ENCODE results near the gene ZNF41. TPM values are rescaled to one million over a fixed set of nuclear protein-coding genes. Genes with fewer than 3 reads are reported as not detected.

ZNF41 gene
- total RNA-seq, 2 experiments from 2014 or later: 8.4 to 10.7 TPM

DNA sequence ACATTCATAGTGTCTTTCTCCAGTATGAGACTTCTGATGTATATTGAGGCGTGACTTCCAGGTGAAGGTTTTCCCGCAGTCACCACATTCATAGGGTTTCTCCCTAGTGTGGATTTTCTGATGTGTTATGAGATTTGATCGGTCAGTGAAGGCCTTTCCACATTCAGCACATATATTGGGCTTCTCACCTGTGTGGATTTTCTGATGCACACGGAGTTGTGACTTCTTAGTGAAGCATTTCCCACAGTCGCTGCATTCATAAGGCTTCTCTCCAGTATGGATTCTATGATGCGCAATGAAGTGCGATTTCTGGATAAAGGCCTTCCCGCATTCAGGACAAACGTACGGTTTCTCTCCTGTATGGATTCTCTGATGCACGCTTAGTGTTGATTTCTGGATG, 35.4 kb downstream of the ZNF41 start:
- H3K9me2 ChIP-seq (ENCODE audit: insufficient read depth, low read length): no peaks in the 10 kb centered on the region
- ChIA-PET POLR2A (no interaction called here), CTCF (ENCODE audit: unreplicated experiment) (no interaction called here)
- H3K79me2 ChIP-seq (ENCODE audit: insufficient read depth, low read depth, low read length): no peaks in the 10 kb centered on the region
- no peak for TF ChIP-seq CTCF (conservative IDR thresholded peaks at IDR 0.05; ENCODE audit: low read length)
- no peak for TF ChIP-seq EZH2phosphoT487 (IDR thresholded peaks at IDR 0.05; ENCODE audit: borderline replicate concordance, low read depth, low read length)
- intact Hi-C loops (cut with micrococcal nuclease; ENCODE audit: unreplicated experiment): no loop called here
- no peak overlapping the region for H2AFZ ChIP-seq (ENCODE audit: low read length)
- no peak overlapping the region for H3K4me3 ChIP-seq (ENCODE audit: low read depth, low read length, poor library complexity, severe bottlenecking)
- H3K4me2 ChIP-seq (ENCODE audit: low read length): no peak overlapping the region
- no peaks in the 10 kb centered on the region for H3K4me1 ChIP-seq (ENCODE audit: insufficient read depth, low read length, poor library complexity, severe bottlenecking)
- H3K27ac ChIP-seq (ENCODE audit: low read depth, low read length, poor library complexity, severe bottlenecking): no peak overlapping the region
- H3K36me3 ChIP-seq (ENCODE audit: insufficient read depth, low read length): peaks cover 56% of the 10 kb centered on the region
- BruUV-seq (replicated peaks): no TSS peak
- H4K20me1 ChIP-seq (ENCODE audit: insufficient read depth, low read length): no peaks in the 10 kb centered on the region
- H3K9me3 ChIP-seq (ENCODE audit: low read length): 0 out of 2 replicates have a peak, but pooled peaks cover 10% of the 10 kb centered on the region
- no peak for DNase-seq (ENCODE audit: low spot score)

- Histone ChIP-seq H2AFZ (ENCODE audit: low read length) (no peak overlapping the region), H3K36me3 (ENCODE audit: insufficient read depth, low read length) (peaks cover 49% of the 10 kb centered on the region), H3K4me1 (ENCODE audit: insufficient read depth, low read length, poor library complexity, severe bottlenecking) (no peaks in the 10 kb centered on the region), H3K4me2 (ENCODE audit: low read length) (no peak overlapping the region), H3K79me2 (ENCODE audit: insufficient read depth, low read depth, low read length) (no peaks in the 10 kb centered on the region), H3K9me3 (ENCODE audit: low read length) (0 out of 2 replicates have a peak, but pooled peaks cover 10% of the 10 kb centered on the region), H3K4me3 (ENCODE audit: low read depth, low read length, poor library complexity, severe bottlenecking) (no peak overlapping the region), H4K20me1 (ENCODE audit: insufficient read depth, low read length) (no peaks in the 10 kb centered on the region), H3K27ac (ENCODE audit: low read depth, low read length, poor library complexity, severe bottlenecking) (no peak overlapping the region), H3K9me2 (ENCODE audit: insufficient read depth, low read length) (no peaks in the 10 kb centered on the region)
- intact Hi-C loops (cut with micrococcal nuclease; ENCODE audit: unreplicated experiment): no loop called here
- DNase-seq (ENCODE audit: low spot score): no peak
- POLR2A ChIA-PET: no interaction called here
- TF ChIP-seq CTCF (conservative IDR thresholded peaks at IDR 0.05; ENCODE audit: low read length) (no peak), EZH2phosphoT487 (IDR thresholded peaks at IDR 0.05; ENCODE audit: borderline replicate concordance, low read depth, low read length) (no peak)
- CTCF ChIA-PET (ENCODE audit: unreplicated experiment): no interaction called here
- BruUV-seq (replicated peaks): no TSS peak
These were observed 36.1 kb downstream of the ZNF41 start for GRCh38 chrX:47446971-47447370.

DNA sequence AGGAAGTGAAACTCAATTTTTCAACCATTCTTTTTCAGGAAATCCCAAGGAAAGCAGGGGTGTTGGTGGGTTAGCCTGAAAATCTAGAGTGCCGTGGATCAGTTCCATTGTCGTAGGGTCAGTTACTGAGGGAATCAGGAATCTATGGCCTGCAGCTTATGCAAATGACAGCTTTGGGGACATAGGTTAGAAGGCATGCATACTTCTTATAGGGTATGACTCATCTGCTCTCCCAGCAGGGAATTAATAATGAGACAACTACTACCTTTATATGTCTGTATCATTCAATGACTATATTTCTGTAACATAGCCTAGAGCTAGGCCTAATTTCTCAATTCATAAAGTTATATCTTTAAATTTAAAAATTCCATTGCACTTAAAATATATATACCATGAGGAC, 36.6 kb downstream of the ZNF41 start:
- H3K4me3 ChIP-seq (ENCODE audit: low read depth, low read length, poor library complexity, severe bottlenecking): no peak overlapping the region
- no peak overlapping the region for H2AFZ ChIP-seq (ENCODE audit: low read length)
- H3K4me2 ChIP-seq (ENCODE audit: low read length): no peak overlapping the region
- H3K9me2 ChIP-seq (ENCODE audit: insufficient read depth, low read length): no peaks in the 10 kb centered on the region
- no peak for DNase-seq (ENCODE audit: low spot score)
- no peaks in the 10 kb centered on the region for H3K4me1 ChIP-seq (ENCODE audit: insufficient read depth, low read length, poor library complexity, severe bottlenecking)
- 0 out of 2 replicates have a peak, but pooled peaks cover 10% of the 10 kb centered on the region for H3K9me3 ChIP-seq (ENCODE audit: low read length)
- TF ChIP-seq EZH2phosphoT487 (IDR thresholded peaks at IDR 0.05; ENCODE audit: borderline replicate concordance, low read depth, low read length) (no peak), CTCF (conservative IDR thresholded peaks at IDR 0.05; ENCODE audit: low read length) (no peak)
- H3K79me2 ChIP-seq (ENCODE audit: insufficient read depth, low read depth, low read length): no peaks in the 10 kb centered on the region
- no TSS peak for BruUV-seq (replicated peaks)
- no peaks in the 10 kb centered on the region for H4K20me1 ChIP-seq (ENCODE audit: insufficient read depth, low read length)
- H3K27ac ChIP-seq (ENCODE audit: low read depth, low read length, poor library complexity, severe bottlenecking): no peak overlapping the region
- peaks cover 46% of the 10 kb centered on the region for H3K36me3 ChIP-seq (ENCODE audit: insufficient read depth, low read length)
- intact Hi-C loops (cut with micrococcal nuclease; ENCODE audit: unreplicated experiment): no loop called here
- ChIA-PET POLR2A (no interaction called here), CTCF (ENCODE audit: unreplicated experiment) (no interaction called here)
